Measurements from ENCODE around the gene BCL11A.

The BCL11A gene

GRCh38 chr2:60544954-60545560 lies 8.4 kb downstream of the BCL11A start:
- DNase-seq (ENCODE audit: low spot score), result no peak

GRCh38 chr2:60544062-60544461 lies 9.4 kb downstream of the BCL11A start:
- no peak for DNase-seq (ENCODE audit: low spot score)

GRCh38 chr2:60541056-60541651 lies 12.3 kb downstream of the BCL11A start:
- DNase-seq (ENCODE audit: low spot score), result no peak

GRCh38 chr2:60540074-60540473 lies 13.4 kb downstream of the BCL11A start:
- no peak for DNase-seq (ENCODE audit: low spot score)

- DNase-seq (ENCODE audit: low spot score), result no peak
Observed at GRCh38 chr2:60539140-60539539, 14.3 kb downstream of the BCL11A start.

- no peak for DNase-seq (ENCODE audit: low spot score)
Observed at GRCh38 chr2:60538101-60538500, 15.4 kb downstream of the BCL11A start.

- no peak for DNase-seq (ENCODE audit: low spot score)
Observed at GRCh38 chr2:60536746-60537145, 16.7 kb downstream of the BCL11A start.

- DNase-seq (ENCODE audit: low spot score), result no peak
Observed at GRCh38 chr2:60535685-60536312, 17.7 kb downstream of the BCL11A start.

- no peak for DNase-seq (ENCODE audit: low spot score)
Observed at GRCh38 chr2:60534892-60535684, 18.4 kb downstream of the BCL11A start.

GRCh38 chr2:60534052-60534685 lies 19.3 kb downstream of the BCL11A start:
- DNase-seq (ENCODE audit: low spot score), result no peak

GRCh38 chr2:60533101-60534051 lies 20.1 kb downstream of the BCL11A start:
- peak; percentile 43 for DNase-seq (ENCODE audit: low spot score)

GRCh38 chr2:60532421-60532820 lies 21.0 kb downstream of the BCL11A start:
- DNase-seq (ENCODE audit: low spot score), result peak; percentile 26

- no peak for DNase-seq (ENCODE audit: low spot score)
Observed at GRCh38 chr2:60531701-60532133, 21.7 kb downstream of the BCL11A start.

- no peak for DNase-seq (ENCODE audit: low spot score)
Observed at GRCh38 chr2:60530660-60531281, 22.7 kb downstream of the BCL11A start.

- DNase-seq (ENCODE audit: low spot score), result no peak
Observed at GRCh38 chr2:60529785-60530627, 23.4 kb downstream of the BCL11A start.

- DNase-seq (ENCODE audit: low spot score), result no peak
Observed at GRCh38 chr2:60529136-60529784, 24.2 kb downstream of the BCL11A start.

GRCh38 chr2:60528281-60529020 lies 25.0 kb downstream of the BCL11A start:
- DNase-seq (ENCODE audit: low spot score), result no peak

GRCh38 chr2:60527762-60528161 lies 25.7 kb downstream of the BCL11A start:
- DNase-seq (ENCODE audit: low spot score), result no peak

All from GM03348 (cell line).